Effector memory CD8-positive, alpha-beta T cell (primary cell): ENCODE results near the gene CDHR5.
"Not testable (repeated sequence)": the region's sequence is repeated elsewhere in the genome, so short reads cannot be mapped to it uniquely, and the experiment has no call there.

Source experiments
- ATAC-seq: fragments of 150-1000 bp; cut with Tn5 transposase; replicated peaks from 2 replicates; pipeline ENCODE4 v1.10.0; 2021; ENCODE audit warnings: mild to moderate bottlenecking, moderate library complexity
- DNase-seq, 3 experiments: peaks; one replicate each; pipeline ENCODE4 v3.0.0; 2021
- H3K27ac Mint-ChIP-seq, 2 donors: one replicate each; pipeline ENCODE4 v1.8.0; 2022; ENCODE audit warnings: mild to moderate bottlenecking in 2 of 2, mixed read lengths in 2 of 2, moderate library complexity in 2 of 2
- H3K27me3 Mint-ChIP-seq, 2 donors: one replicate each; pipeline ENCODE4 v1.8.0; 2022; ENCODE audit warnings: mixed read lengths in 2 of 2
- H3K36me3 Mint-ChIP-seq: one replicate; pipeline ENCODE4 v1.8.0; 2022; ENCODE audit warnings: mild to moderate bottlenecking, moderate library complexity, mixed read lengths; ENCODE audit not compliant: insufficient read depth
- H3K4me1 Mint-ChIP-seq, 2 donors: one replicate each; pipeline ENCODE4 v1.8.0; 2022; ENCODE audit warnings: low read depth in 2 of 2, mixed read lengths in 2 of 2
- H3K4me3 Mint-ChIP-seq, 2 donors: one replicate each; pipeline ENCODE4 v1.8.0; 2022; ENCODE audit warnings: mild to moderate bottlenecking in 2 of 2, mixed read lengths in 2 of 2, moderate library complexity in 2 of 2
- H3K9me3 Mint-ChIP-seq, 2 donors: one replicate each; pipeline ENCODE4 v1.8.0; 2022; ENCODE audit warnings: mixed read lengths in 2 of 2

CDHR5 gene

DNA sequence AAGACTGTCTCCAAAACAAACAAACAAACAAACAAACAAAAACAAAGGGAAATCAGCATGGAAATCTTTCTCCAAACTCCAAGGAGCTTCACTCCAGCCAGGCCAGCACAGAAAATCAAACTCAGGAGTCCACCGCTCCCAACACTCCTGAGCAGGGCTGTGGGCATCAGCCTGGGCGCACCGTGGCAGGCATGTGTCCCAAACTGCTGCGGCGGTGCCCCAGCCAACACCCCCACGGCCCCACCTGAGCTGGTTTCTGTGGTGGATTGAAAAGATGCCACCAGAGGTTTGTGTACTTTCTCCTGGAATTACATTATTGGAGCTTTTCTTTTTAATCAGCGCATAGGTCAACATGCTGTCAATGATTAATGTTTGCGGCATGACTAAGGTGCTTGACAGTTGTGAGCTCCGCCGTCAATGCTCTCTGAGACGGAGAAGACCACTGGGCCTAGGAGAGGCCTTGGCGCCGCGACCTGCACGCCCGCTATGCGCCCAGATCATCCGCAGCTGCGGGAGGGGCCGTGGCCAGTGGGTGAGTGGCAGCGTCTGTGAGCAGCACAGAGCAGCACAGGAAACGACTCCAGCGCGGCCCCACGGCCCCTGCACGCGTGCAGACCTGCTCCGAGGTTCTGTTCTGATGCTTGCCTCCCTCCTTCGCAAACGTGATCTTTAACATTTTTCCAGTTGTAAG, 30.4 kb upstream of the CDHR5 start:
- Mint-ChIP-seq H3K27ac (no peak overlapping the region), H3K36me3 (peaks cover 15% of the 10 kb centered on the region), H3K9me3 (no peaks in the 10 kb centered on the region), H3K4me3 (no peak overlapping the region), H3K4me1 (peaks cover 0 to 1% of the 10 kb centered on the region in 2 donors), H3K27me3 (no peaks in the 10 kb centered on the region)
- ATAC-seq (no peak), DNase-seq (no peak)

DNA sequence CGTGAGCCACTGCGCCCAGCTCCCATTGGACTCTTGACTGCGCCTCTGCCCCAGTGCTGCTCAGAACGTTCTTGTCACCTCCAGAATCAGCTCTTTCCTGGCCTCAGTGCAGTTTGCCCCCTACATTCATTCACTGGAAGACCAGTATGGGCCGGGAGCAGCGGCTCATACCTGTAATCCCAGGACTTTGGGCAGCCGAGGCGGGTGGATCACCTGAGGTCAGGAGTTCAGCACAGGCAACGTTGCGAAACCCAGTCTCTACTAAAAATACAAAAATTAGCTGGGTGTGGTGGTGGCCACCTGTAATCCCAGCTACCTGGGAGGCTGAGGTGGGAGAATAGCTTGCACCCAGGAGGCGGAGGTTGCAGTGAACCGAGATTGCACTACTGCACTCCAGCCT, 29.7 kb upstream of the CDHR5 start:
- not testable (repeated sequence) for ATAC-seq, H3K9me3 Mint-ChIP-seq, H3K4me3 Mint-ChIP-seq

GRCh38 chr11:653837-654236, 29.1 kb upstream of the CDHR5 start:
- Mint-ChIP-seq H3K27ac (no peak overlapping the region), H3K4me3 (no peak overlapping the region), H3K27me3 (no peaks in the 10 kb centered on the region), H3K9me3 (no peaks in the 10 kb centered on the region), H3K36me3 (peaks cover 18% of the 10 kb centered on the region), H3K4me1 (peaks cover 0 to 1% of the 10 kb centered on the region in 2 donors)
- DNase-seq, result no peak
- no peak for ATAC-seq

More for the DNA sequence above, 29.7 kb upstream of the CDHR5 start:
- peaks cover 20% of the 10 kb centered on the region for H3K36me3 Mint-ChIP-seq
- H3K27me3 Mint-ChIP-seq, DNase-seq, H3K27ac Mint-ChIP-seq, H3K4me1 Mint-ChIP-seq: not testable (repeated sequence)

- not testable (repeated sequence) for DNase-seq, H3K4me1 Mint-ChIP-seq, H3K27me3 Mint-ChIP-seq, ATAC-seq, H3K9me3 Mint-ChIP-seq, H3K27ac Mint-ChIP-seq, H3K4me3 Mint-ChIP-seq
- peaks cover 14% of the 10 kb centered on the region for H3K36me3 Mint-ChIP-seq
Measured at GRCh38 chr11:653136-653535, 28.4 kb upstream of the CDHR5 start.

- no peaks in the 10 kb centered on the region for H3K27me3 Mint-ChIP-seq
- peaks cover 22% of the 10 kb centered on the region for H3K36me3 Mint-ChIP-seq
- no peak overlapping the region for H3K27ac Mint-ChIP-seq
- H3K4me3 Mint-ChIP-seq, result no peak overlapping the region
- H3K9me3 Mint-ChIP-seq, result no peaks in the 10 kb centered on the region
- H3K4me1 Mint-ChIP-seq, result no peaks in the 10 kb centered on the region
- no peak for ATAC-seq
- DNase-seq, result no peak
Measured at GRCh38 chr11:650482-650881, 25.7 kb upstream of the CDHR5 start.

- H3K4me3 Mint-ChIP-seq, ATAC-seq, H3K9me3 Mint-ChIP-seq, H3K4me1 Mint-ChIP-seq, H3K27ac Mint-ChIP-seq, DNase-seq, H3K27me3 Mint-ChIP-seq: not testable (repeated sequence)
- peaks cover 27% of the 10 kb centered on the region for H3K36me3 Mint-ChIP-seq
Measured at GRCh38 chr11:647672-648158, 23.0 kb upstream of the CDHR5 start.

DNA sequence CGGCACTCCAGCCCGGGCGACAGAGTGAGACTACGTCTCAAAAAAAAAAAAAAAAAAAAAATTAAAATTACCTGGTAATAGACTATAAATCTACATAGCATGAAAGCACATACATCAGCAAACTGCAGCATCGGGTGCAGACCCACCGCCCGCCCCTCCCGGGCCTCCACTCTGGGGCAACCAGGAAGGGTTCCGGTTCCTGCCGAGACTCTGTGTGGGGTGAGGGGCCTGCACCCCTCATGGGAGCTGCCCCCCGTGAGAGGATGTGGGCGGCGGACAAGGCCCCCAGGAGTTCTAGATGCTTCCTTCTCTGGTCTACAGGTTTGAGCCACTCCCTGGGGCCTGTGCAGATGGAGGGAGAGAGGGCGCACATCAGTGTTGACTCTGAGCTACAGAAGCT, 21.5 kb upstream of the CDHR5 start:
- Mint-ChIP-seq H3K36me3 (peaks cover 32% of the 10 kb centered on the region), H3K9me3 (no peaks in the 10 kb centered on the region), H3K27ac (no peak overlapping the region), H3K27me3 (no peaks in the 10 kb centered on the region), H3K4me1 (no peaks in the 10 kb centered on the region), H3K4me3 (no peak overlapping the region)
- no peak for ATAC-seq
- no peak for DNase-seq

DNA sequence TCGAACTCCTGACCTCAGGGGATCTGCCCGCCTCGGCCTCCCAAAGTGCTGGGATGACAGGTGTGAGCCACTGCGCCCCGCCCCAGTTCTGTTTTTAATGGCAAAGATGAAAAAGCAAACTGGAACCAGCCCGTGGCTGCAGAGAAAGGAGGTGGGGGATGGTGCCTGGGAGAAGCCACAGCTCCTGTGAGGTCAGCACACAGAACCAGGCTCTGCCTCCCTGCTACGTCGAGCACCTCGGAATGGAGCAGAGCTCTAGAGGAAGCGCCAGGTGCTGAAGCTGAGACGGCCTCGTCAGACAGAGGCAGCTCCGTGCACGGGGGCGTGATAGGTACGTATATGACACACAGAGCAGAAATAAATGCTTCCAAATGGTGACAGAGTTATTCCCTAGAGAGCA, 20.8 kb upstream of the CDHR5 start:
- Mint-ChIP-seq H3K27ac (no peak overlapping the region), H3K27me3 (peaks cover 0 to 3% of the 10 kb centered on the region in 2 donors), H3K4me3 (no peak overlapping the region), H3K36me3 (peaks cover 32% of the 10 kb centered on the region), H3K9me3 (no peaks in the 10 kb centered on the region), H3K4me1 (peaks cover 0 to 2% of the 10 kb centered on the region in 2 donors)
- DNase-seq (no peak), ATAC-seq (no peak)

GRCh38 chr11:643849-644738, 19.3 kb upstream of the CDHR5 start:
- DNase-seq, result no peak
- no peak overlapping the region for H3K4me3 Mint-ChIP-seq
- ATAC-seq, result no peak
- peaks cover 2 to 5% of the 10 kb centered on the region in 2 donors for H3K4me1 Mint-ChIP-seq
- no peaks in the 10 kb centered on the region for H3K9me3 Mint-ChIP-seq
- H3K36me3 Mint-ChIP-seq, result peaks cover 25% of the 10 kb centered on the region
- no peak overlapping the region for H3K27ac Mint-ChIP-seq
- H3K27me3 Mint-ChIP-seq, result peaks cover 0 to 10% of the 10 kb centered on the region in 2 donors

- DNase-seq (no peak), ATAC-seq (no peak)
- Mint-ChIP-seq H3K27me3 (peaks cover 6 to 15% of the 10 kb centered on the region in 2 donors), H3K9me3 (no peaks in the 10 kb centered on the region), H3K36me3 (peaks cover 24% of the 10 kb centered on the region), H3K27ac (peak overlapping the region in 1 of 2 donors; percentile 10), H3K4me3 (no peak overlapping the region), H3K4me1 (peaks cover 6 to 10% of the 10 kb centered on the region in 2 donors)
Measured at GRCh38 chr11:643366-643765, 18.6 kb upstream of the CDHR5 start.

- Mint-ChIP-seq H3K27ac (no peak overlapping the region), H3K4me3 (no peak overlapping the region), H3K9me3 (no peaks in the 10 kb centered on the region), H3K4me1 (peaks cover 11 to 15% of the 10 kb centered on the region in 2 donors), H3K27me3 (peaks cover 13 to 27% of the 10 kb centered on the region in 2 donors), H3K36me3 (peaks cover 16% of the 10 kb centered on the region)
- DNase-seq, result no peak
- no peak for ATAC-seq
Measured at GRCh38 chr11:641806-642370, 17.1 kb upstream of the CDHR5 start.

GRCh38 chr11:640021-640706, 15.4 kb upstream of the CDHR5 start:
- ATAC-seq (peak; percentile 27), DNase-seq (no peak)
- H3K27me3 Mint-ChIP-seq, result peaks cover 13 to 38% of the 10 kb centered on the region in 2 donors
- H3K4me1 Mint-ChIP-seq, result peaks cover 11 to 15% of the 10 kb centered on the region in 2 donors
- no peak overlapping the region for H3K27ac Mint-ChIP-seq
- no peaks in the 10 kb centered on the region for H3K9me3 Mint-ChIP-seq
- H3K4me3 Mint-ChIP-seq, result peak overlapping the region; percentile 41 to 64
- peaks cover 9% of the 10 kb centered on the region for H3K36me3 Mint-ChIP-seq

DNA sequence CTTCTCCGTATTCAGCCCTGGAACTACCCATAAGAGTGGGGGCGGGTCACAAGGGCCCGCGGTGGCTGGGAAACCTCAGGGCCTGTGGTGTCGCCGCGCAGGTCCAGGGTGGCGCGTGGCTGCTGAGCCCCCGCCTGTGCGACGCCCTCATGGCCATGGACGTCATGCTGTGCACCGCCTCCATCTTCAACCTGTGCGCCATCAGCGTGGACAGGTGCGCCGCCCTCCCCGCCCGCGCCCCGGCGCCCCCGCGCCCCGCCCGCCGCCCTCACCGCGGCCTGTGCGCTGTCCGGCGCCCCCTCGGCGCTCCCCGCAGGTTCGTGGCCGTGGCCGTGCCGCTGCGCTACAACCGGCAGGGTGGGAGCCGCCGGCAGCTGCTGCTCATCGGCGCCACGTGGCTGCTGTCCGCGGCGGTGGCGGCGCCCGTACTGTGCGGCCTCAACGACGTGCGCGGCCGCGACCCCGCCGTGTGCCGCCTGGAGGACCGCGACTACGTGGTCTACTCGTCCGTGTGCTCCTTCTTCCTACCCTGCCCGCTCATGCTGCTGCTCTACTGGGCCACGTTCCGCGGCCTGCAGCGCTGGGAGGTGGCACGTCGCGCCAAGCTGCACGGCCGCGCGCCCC, 14.7 kb upstream of the CDHR5 start:
- H3K27me3 Mint-ChIP-seq, result peaks cover 13 to 38% of the 10 kb centered on the region in 2 donors
- H3K9me3 Mint-ChIP-seq, result no peaks in the 10 kb centered on the region
- ATAC-seq (peak; percentile 22), DNase-seq (no peak)
- no peak overlapping the region for H3K27ac Mint-ChIP-seq
- no peak overlapping the region for H3K4me3 Mint-ChIP-seq
- H3K36me3 Mint-ChIP-seq, result peaks cover 6% of the 10 kb centered on the region
- H3K4me1 Mint-ChIP-seq, result peaks cover 11 to 15% of the 10 kb centered on the region in 2 donors
